ENCODE results near the gene SLC10A3. TPM values are rescaled to one million over a fixed set of nuclear protein-coding genes. Genes with fewer than 3 reads are reported as not detected.

Gene SLC10A3
- total and polyA plus RNA-seq, 8 donors: 13.3 to 26.8 (median 18.6) TPM

DNA sequence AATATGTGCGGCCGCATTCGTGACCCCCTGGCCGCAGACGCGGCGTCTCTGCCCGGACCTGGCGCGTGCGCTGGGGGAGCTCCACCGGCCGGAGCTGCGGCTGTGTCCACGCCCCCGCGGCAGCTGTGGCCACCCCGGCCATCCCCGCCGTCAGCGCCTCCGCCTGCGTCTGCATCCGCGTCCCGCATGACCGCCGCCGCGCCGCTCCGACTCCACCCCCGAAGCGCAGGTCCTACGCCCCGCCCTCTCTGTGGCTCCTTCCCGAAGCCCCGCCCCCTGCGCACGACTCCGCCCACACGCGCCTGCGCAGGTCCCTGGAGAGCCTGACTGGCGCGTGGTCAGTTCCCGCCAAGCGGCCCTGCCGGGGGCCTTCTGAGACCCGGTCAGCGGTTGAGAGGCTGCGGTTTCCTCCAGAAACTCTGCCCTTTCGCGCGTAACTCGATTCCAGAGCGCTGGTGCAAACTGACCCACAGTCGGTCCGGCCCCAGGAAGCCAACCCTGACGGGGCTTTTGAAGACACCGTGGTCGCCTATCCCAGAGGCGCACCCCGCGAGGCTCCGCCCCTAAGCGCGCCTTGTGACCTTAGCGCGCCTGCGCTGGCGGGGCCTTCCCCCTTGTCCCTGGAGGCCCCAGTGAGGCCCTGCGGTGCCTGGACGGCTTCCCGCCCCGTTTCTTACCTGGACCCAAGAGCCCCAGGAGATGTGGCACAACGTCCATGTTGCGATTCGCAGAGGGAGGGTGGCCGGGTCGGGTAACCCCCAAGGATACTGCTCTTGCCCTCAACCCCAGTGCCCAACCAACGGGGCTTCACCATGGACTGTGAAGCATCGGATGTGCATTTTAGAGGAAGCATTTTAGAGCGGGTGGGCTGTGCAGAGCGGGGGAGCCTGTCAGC lies 11.5 kb downstream of the SLC10A3 start, which contains the start of gene LAGE3:
LAGE3 (minus strand) TSS at position 554 of the 895 bp plus-strand sequence; CDS start at position 188, 366 bp downstream.
- TF ChIP-seq, protein P1, sequence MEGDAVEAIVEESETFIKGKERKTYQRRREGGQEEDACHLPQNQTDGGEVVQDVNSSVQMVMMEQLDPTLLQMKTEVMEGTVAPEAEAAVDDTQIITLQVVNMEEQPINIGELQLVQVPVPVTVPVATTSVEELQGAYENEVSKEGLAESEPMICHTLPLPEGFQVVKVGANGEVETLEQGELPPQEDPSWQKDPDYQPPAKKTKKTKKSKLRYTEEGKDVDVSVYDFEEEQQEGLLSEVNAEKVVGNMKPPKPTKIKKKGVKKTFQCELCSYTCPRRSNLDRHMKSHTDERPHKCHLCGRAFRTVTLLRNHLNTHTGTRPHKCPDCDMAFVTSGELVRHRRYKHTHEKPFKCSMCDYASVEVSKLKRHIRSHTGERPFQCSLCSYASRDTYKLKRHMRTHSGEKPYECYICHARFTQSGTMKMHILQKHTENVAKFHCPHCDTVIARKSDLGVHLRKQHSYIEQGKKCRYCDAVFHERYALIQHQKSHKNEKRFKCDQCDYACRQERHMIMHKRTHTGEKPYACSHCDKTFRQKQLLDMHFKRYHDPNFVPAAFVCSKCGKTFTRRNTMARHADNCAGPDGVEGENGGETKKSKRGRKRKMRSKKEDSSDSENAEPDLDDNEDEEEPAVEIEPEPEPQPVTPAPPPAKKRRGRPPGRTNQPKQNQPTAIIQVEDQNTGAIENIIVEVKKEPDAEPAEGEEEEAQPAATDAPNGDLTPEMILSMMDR (IDR thresholded peaks at IDR 0.05): no peak
- intact Hi-C loops (cut with DNase I): no loop called here
- peak; percentile 79 to 97 (median 94) for DNase-seq
- peak; percentile 98 for ATAC-seq
- Histone ChIP-seq H3K4me3 (peak within 1 kb of the TSS; percentile 23 to 43), H3K4me1 (peaks cover 0 to 10% of the 10 kb centered on the region in 2 donors), H3K27ac (peak within 1 kb of the TSS; percentile 69 to 84), H3K27me3 (no peaks in the 10 kb centered on the region), H3K36me3 (peaks cover 0 to 6% of the 10 kb centered on the region in 2 donors), H3K9me3 (no peaks in the 10 kb centered on the region)

DNA sequence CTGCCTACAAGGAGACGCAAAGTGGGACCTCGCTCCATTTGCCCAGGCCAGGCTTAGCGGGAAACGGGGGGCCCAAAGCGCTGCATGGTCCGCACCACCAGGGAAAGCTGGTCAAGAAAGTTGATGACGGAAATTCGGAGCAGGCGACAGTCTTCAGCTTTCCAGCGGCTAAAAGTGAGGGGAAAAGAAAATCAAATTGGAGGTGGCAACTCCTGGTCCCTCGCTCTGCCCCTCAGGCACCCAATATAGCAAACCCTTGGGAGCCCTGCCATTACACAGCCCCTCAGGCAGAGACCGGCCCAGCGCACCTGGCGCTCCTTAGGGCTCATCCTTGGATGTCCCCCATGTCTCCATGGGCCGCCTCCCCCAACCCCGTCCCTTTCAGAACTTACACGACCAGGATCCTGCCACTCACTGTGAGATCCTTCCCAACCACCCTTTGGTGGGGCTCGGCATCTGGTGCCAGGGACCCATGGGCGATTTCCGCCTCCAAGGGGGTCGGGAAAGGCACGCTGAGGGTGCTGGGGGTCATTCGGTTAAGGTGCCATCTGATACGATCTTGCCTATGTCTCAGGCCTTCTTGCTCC lies 12.4 kb downstream of the SLC10A3 start:
- H3K36me3 ChIP-seq: peaks cover 0 to 3% of the 10 kb centered on the region in 2 donors

DNA sequence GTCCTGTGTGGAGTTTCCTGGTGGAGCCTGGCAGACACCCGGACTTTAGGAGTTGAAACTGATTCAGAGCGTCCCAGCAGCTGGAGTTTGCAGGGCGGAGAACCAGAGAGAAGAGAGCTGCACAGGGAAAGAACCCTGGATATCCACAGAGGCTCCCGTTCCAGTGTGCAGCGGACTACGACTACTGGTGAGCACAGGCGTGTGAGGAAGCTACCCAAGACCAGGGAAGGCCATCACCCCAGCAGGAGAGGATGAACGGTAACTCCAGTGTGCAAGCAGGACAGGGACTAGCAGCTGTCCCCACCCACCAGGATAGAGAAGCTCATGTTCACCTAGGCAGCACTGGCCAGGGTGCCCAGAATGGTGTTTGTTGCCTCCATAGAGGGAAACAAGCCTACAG lies 13.6 kb downstream of the SLC10A3 start:
- no peak for DNase-seq
- ATAC-seq: no peak
- H3K36me3 ChIP-seq: peaks cover 0 to 6% of the 10 kb centered on the region in 2 donors
- peaks cover 0 to 10% of the 10 kb centered on the region in 2 donors for H3K4me1 ChIP-seq
- H3K4me3 ChIP-seq: no peak overlapping the region
- intact Hi-C loops (cut with DNase I): no loop called here
- TF ChIP-seq, protein P1 (IDR thresholded peaks at IDR 0.05): no peak
- H3K9me3 ChIP-seq: no peaks in the 10 kb centered on the region
- H3K27ac ChIP-seq: no peak overlapping the region
- H3K27me3 ChIP-seq: no peaks in the 10 kb centered on the region

More for the DNA sequence above, 12.4 kb downstream of the SLC10A3 start:
- peak overlapping the region in 1 of 2 donors; percentile 84 for H3K27ac ChIP-seq
- DNase-seq (no peak), ATAC-seq (no peak)
- intact Hi-C loops (cut with DNase I): no loop called here
- TF ChIP-seq, protein P1 (IDR thresholded peaks at IDR 0.05): no peak
- peak overlapping the region; percentile 22 to 43 for H3K4me3 ChIP-seq
- H3K9me3 ChIP-seq: no peaks in the 10 kb centered on the region
- H3K27me3 ChIP-seq: no peaks in the 10 kb centered on the region
- H3K4me1 ChIP-seq: peaks cover 0 to 10% of the 10 kb centered on the region in 2 donors

DNA sequence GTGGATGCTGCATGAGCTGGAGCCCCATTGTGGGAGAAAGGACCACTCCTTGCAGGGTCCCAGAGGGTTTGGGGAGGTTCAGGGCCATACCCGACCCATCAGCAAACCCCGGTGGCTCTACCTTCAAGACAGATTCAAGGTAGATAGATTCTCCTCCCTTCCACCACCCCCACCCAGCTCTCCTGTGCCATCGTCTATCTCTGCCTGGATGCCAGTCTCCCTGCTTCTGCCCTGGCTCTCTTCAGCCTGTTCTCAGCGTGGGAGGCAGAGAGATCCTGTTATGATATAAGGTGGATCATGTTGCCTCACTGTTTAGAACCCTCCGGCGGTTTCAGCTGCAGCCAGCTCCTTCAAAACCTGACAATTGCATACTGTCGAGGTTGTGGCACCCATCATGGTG lies 16.7 kb downstream of the SLC10A3 start:
- DNase-seq: no peak
- H3K27ac ChIP-seq: no peak overlapping the region
- H3K27me3 ChIP-seq: no peaks in the 10 kb centered on the region
- H3K4me3 ChIP-seq: no peak overlapping the region
- no peaks in the 10 kb centered on the region for H3K9me3 ChIP-seq
- H3K36me3 ChIP-seq: peaks cover 0 to 37% of the 10 kb centered on the region in 2 donors
- intact Hi-C loops (cut with DNase I): no loop called here
- H3K4me1 ChIP-seq: peaks cover 0 to 5% of the 10 kb centered on the region in 2 donors
- ATAC-seq: no peak
- TF ChIP-seq, protein P1 (IDR thresholded peaks at IDR 0.05): no peak

All from left lung (tissue), 10 donors.